ENCODE measurements around the gene SSBP4. TPM values are rescaled to one million over a fixed set of nuclear protein-coding genes. Genes with fewer than 3 reads are reported as not detected.

The SSBP4 gene
- total and polyA plus RNA-seq, 2 experiments from 2014 or later, result 44.4 to 52.0 TPM

DNA sequence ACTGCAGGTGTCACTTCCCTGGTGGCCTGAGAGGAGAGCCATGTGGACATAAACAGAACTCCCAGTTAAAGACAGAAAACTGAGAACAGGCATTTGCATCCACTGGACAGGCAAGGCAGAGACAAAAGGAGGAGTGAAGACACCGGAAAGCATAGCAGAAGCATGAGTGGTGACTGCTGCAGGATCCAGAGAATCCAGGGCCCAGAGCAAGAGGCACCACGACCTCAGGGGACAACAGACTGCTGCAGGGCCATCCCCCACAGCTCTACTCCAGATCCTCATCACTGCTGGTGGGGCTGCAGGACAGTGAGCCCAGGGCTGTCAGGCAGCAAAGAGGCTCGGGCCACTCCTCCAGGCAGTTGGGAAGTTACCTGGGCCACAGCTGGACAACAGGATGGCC is 33.2 kb downstream of the SSBP4 start:
- no peaks in the 10 kb centered on the region for H3K27me3 ChIP-seq (ENCODE audit: insufficient read depth)
- H3K9me2 ChIP-seq (ENCODE audit: insufficient read depth), result no peaks in the 10 kb centered on the region
- no peaks in the 10 kb centered on the region; the same call in 1 of the 2 replicates for H3K36me3 ChIP-seq (ENCODE audit: insufficient read depth)
- ATAC-seq (no peak), DNase-seq (ENCODE audit: low spot score) (no peak)
- no peaks in the 10 kb centered on the region for H3K4me1 ChIP-seq (ENCODE audit: insufficient read depth)
- 0 out of 2 replicates have a peak, but pooled peaks cover 3% of the 10 kb centered on the region for H3F3A ChIP-seq (replicated peaks; ENCODE audit: low read depth)
- Mint-ChIP-seq H3K4me1 (peaks cover 10% of the 10 kb centered on the region; the same call in 2 of the 3 replicates), H3K4me3 (no peak overlapping the region), H3K36me3 (ENCODE audit: low read depth) (peaks cover 8% of the 10 kb centered on the region; the same call in 2 of the 3 replicates), H3K9me3 (no peaks in the 10 kb centered on the region; the same call in 2 of the 3 replicates), H3K27ac (0 out of 2 replicates have a peak overlapping the region, but pooled peaks have one; percentile 1), H3K27me3 (ENCODE audit: insufficient read depth, low read depth, poor library complexity) (peaks cover 9% of the 10 kb centered on the region)
- H3K79me2 ChIP-seq (replicated peaks; ENCODE audit: insufficient read depth), result no peaks in the 10 kb centered on the region
- H2AFZ ChIP-seq, result no peak overlapping the region
- no peak overlapping the region for H3K4me2 ChIP-seq
- no peak overlapping the region for H3K4me3 ChIP-seq
- TF ChIP-seq ZNF114 (CRISPR knock-in tag; IDR thresholded peaks at IDR 0.05) (no peak), JUNB (IDR thresholded peaks at IDR 0.05; ENCODE audit: unreplicated experiment) (no peak), STAT1 (IDR thresholded peaks at IDR 0.05; ENCODE audit: unreplicated experiment) (no peak), CREB1 (CRISPR knock-in tag; IDR thresholded peaks at IDR 0.05; ENCODE audit: low read depth) (no peak), ZNF331 (CRISPR knock-in tag; IDR thresholded peaks at IDR 0.05; ENCODE audit: low read depth) (no peak), EZH2 (IDR thresholded peaks at IDR 0.05; ENCODE audit: low read depth, unreplicated experiment) (no peak), EZH2phosphoT487 (IDR thresholded peaks at IDR 0.05; ENCODE audit: unreplicated experiment) (no peak), POLR2AphosphoS5 (IDR thresholded peaks at IDR 0.05; ENCODE audit: low read depth) (no peak), NANOG (IDR thresholded peaks at IDR 0.05; ENCODE audit: borderline replicate concordance) (no peak)
- TF ChIP-seq, protein P1, sequence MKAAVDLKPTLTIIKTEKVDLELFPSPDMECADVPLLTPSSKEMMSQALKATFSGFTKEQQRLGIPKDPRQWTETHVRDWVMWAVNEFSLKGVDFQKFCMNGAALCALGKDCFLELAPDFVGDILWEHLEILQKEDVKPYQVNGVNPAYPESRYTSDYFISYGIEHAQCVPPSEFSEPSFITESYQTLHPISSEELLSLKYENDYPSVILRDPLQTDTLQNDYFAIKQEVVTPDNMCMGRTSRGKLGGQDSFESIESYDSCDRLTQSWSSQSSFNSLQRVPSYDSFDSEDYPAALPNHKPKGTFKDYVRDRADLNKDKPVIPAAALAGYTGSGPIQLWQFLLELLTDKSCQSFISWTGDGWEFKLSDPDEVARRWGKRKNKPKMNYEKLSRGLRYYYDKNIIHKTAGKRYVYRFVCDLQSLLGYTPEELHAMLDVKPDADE (IDR thresholded peaks at IDR 0.05), result no peak
- TF ChIP-seq, protein P2, sequence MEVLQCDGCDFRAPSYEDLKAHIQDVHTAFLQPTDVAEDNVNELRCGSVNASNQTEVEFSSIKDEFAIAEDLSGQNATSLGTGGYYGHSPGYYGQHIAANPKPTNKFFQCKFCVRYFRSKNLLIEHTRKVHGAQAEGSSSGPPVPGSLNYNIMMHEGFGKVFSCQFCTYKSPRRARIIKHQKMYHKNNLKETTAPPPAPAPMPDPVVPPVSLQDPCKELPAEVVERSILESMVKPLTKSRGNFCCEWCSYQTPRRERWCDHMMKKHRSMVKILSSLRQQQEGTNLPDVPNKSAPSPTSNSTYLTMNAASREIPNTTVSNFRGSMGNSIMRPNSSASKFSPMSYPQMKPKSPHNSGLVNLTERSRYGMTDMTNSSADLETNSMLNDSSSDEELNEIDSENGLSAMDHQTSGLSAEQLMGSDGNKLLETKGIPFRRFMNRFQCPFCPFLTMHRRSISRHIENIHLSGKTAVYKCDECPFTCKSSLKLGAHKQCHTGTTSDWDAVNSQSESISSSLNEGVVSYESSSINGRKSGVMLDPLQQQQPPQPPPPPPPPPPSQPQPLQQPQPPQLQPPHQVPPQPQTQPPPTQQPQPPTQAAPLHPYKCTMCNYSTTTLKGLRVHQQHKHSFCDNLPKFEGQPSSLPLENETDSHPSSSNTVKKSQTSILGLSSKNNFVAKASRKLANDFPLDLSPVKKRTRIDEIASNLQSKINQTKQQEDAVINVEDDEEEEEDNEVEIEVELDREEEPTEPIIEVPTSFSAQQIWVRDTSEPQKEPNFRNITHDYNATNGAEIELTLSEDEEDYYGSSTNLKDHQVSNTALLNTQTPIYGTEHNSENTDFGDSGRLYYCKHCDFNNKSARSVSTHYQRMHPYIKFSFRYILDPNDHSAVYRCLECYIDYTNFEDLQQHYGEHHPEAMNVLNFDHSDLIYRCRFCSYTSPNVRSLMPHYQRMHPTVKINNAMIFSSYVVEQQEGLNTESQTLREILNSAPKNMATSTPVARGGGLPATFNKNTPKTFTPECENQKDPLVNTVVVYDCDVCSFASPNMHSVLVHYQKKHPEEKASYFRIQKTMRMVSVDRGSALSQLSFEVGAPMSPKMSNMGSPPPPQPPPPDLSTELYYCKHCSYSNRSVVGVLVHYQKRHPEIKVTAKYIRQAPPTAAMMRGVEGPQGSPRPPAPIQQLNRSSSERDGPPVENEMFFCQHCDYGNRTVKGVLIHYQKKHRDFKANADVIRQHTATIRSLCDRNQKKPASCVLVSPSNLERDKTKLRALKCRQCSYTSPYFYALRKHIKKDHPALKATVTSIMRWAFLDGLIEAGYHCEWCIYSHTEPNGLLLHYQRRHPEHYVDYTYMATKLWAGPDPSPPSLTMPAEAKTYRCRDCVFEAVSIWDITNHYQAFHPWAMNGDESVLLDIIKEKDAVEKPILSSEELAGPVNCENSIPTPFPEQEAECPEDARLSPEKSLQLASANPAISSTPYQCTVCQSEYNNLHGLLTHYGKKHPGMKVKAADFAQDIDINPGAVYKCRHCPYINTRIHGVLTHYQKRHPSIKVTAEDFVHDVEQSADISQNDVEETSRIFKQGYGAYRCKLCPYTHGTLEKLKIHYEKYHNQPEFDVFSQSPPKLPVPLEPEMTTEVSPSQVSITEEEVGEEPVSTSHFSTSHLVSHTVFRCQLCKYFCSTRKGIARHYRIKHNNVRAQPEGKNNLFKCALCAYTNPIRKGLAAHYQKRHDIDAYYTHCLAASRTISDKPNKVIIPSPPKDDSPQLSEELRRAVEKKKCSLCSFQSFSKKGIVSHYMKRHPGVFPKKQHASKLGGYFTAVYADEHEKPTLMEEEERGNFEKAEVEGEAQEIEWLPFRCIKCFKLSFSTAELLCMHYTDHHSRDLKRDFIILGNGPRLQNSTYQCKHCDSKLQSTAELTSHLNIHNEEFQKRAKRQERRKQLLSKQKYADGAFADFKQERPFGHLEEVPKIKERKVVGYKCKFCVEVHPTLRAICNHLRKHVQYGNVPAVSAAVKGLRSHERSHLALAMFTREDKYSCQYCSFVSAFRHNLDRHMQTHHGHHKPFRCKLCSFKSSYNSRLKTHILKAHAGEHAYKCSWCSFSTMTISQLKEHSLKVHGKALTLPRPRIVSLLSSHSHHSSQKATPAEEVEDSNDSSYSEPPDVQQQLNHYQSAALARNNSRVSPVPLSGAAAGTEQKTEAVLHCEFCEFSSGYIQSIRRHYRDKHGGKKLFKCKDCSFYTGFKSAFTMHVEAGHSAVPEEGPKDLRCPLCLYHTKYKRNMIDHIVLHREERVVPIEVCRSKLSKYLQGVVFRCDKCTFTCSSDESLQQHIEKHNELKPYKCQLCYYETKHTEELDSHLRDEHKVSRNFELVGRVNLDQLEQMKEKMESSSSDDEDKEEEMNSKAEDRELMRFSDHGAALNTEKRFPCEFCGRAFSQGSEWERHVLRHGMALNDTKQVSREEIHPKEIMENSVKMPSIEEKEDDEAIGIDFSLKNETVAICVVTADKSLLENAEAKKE (CRISPR knock-in tag; IDR thresholded peaks at IDR 0.05), result no peak
- TF ChIP-seq, protein P3, sequence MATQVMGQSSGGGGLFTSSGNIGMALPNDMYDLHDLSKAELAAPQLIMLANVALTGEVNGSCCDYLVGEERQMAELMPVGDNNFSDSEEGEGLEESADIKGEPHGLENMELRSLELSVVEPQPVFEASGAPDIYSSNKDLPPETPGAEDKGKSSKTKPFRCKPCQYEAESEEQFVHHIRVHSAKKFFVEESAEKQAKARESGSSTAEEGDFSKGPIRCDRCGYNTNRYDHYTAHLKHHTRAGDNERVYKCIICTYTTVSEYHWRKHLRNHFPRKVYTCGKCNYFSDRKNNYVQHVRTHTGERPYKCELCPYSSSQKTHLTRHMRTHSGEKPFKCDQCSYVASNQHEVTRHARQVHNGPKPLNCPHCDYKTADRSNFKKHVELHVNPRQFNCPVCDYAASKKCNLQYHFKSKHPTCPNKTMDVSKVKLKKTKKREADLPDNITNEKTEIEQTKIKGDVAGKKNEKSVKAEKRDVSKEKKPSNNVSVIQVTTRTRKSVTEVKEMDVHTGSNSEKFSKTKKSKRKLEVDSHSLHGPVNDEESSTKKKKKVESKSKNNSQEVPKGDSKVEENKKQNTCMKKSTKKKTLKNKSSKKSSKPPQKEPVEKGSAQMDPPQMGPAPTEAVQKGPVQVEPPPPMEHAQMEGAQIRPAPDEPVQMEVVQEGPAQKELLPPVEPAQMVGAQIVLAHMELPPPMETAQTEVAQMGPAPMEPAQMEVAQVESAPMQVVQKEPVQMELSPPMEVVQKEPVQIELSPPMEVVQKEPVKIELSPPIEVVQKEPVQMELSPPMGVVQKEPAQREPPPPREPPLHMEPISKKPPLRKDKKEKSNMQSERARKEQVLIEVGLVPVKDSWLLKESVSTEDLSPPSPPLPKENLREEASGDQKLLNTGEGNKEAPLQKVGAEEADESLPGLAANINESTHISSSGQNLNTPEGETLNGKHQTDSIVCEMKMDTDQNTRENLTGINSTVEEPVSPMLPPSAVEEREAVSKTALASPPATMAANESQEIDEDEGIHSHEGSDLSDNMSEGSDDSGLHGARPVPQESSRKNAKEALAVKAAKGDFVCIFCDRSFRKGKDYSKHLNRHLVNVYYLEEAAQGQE (IDR thresholded peaks at IDR 0.05; ENCODE audit: unreplicated experiment), result no peak
- TF ChIP-seq, protein P4, sequence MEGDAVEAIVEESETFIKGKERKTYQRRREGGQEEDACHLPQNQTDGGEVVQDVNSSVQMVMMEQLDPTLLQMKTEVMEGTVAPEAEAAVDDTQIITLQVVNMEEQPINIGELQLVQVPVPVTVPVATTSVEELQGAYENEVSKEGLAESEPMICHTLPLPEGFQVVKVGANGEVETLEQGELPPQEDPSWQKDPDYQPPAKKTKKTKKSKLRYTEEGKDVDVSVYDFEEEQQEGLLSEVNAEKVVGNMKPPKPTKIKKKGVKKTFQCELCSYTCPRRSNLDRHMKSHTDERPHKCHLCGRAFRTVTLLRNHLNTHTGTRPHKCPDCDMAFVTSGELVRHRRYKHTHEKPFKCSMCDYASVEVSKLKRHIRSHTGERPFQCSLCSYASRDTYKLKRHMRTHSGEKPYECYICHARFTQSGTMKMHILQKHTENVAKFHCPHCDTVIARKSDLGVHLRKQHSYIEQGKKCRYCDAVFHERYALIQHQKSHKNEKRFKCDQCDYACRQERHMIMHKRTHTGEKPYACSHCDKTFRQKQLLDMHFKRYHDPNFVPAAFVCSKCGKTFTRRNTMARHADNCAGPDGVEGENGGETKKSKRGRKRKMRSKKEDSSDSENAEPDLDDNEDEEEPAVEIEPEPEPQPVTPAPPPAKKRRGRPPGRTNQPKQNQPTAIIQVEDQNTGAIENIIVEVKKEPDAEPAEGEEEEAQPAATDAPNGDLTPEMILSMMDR (conservative IDR thresholded peaks at IDR 0.05; ENCODE audit: low read depth in 2 of 2), result no peak
- H4K20me1 ChIP-seq (replicated peaks; ENCODE audit: insufficient read depth), result no peaks in the 10 kb centered on the region; the same call in none of the 2 replicates
- H3K27ac ChIP-seq (ENCODE audit: low read depth), result peak overlapping the region; percentile 50; the same call in 1 of the 2 replicates
